NCI-H2081 (cell line): ENCODE data around the gene TTC39B.

Source experiments
- DNase-seq, 2 experiments: peaks; one replicate each; lab custom pipeline; 2025; lab: John Stamatoyannopoulos, UW

The TTC39B gene

GRCh38 chr9:15133488-15133887, 173.5 kb downstream of the TTC39B start:
- DNase-seq = no peak

GRCh38 chr9:15132091-15132490, 174.9 kb downstream of the TTC39B start:
- no peak for DNase-seq

DNA sequence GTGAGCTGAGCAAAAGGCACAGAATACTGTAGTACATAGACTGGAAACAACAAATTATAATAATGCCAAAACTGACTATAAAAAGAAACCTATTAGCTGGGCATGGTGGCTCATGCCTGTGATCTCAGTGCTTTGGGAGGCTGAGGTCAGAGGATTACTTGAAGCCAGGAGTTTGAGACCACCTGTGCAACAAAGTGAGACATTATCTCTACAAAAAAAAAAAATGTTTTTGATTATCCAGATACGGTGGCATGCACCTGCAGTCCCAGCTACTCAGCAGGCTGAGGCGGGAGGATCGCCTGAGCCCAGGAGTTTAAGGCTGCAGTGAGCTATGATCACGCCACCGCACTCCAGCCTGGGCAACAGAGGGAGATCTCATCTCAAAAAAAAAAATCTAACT, 175.9 kb downstream of the TTC39B start:
- no peak for DNase-seq

DNA sequence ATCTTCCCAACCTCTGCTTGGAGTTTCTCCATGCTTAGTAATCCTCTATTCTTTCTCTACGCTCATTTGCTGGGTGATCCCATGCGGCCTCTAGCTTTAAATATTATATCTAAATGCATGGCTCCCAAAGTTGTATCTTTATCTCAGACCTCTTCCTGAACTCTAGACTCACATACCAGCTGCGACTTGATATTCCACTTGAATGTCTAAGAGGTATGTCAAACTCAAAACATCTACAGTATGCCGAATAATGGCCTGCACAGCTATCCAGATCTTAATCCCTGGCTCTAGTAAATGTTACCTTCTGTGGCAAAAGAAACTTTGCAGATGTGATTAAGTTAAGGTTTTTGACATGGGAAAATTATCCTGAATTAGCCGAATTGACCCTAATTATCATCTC, 179.2 kb downstream of the TTC39B start:
- no peak for DNase-seq

DNA sequence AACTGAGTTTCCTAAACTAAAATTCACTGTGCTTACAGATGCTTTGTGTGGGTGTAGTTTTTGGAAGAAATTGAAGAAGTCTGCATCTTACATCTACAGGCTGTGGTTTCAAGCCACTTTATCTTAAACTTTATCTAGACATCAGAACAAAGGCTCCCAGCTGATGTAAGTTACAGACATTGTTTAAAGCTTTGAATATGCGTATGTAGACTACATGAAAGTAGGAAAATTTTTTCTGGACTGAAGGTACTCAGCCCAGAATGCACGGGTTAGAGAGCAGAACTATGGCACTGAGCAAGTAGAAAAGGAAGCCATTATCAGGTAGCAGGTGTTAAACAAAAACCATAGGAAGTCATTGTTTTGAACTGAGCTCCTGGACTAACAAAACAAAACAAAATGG, 185.4 kb downstream of the TTC39B start:
- DNase-seq = no peak

DNA sequence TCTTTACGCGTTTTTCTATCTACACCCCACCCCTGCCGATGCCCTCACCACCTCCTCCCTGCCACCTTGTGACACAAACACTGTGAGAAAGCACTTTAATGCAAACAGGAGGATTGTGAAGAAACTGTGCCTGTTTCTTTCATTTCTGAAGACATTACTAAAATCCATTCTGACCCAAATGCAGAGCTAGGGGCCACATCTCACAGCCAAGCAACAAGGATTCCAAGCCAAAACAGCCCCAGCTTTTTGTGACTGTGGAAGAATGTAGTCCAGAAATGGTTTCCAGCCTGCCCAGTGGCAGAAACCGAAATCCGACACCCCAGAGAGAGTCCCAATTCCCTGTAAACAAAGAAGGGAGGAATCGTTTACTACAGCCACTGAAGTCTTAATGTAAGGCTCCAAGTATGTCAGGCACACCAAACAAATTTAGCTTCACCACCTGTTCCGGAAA, 190.9 kb downstream of the TTC39B start:
- no peak for DNase-seq

- no peak for DNase-seq
Observed at GRCh38 chr9:15115702-15116101, 191.3 kb downstream of the TTC39B start.

- DNase-seq = no peak
Observed at GRCh38 chr9:15115041-15115440, 192.0 kb downstream of the TTC39B start.
